Psoas muscle (tissue), 8 donors: Measurements from ENCODE around the gene MAFF. TPM values are rescaled to one million over a fixed set of nuclear protein-coding genes. Genes with fewer than 3 reads are reported as not detected.

ENCODE experiments used
- ATAC-seq, 4 donors: fragments of 200-7000 bp; cut with Tn5 transposase; one replicate each; pipeline ENCODE4 v1.9.1; 2020; ENCODE audit warnings: moderate library complexity in 3 of 4, mild to moderate bottlenecking in 2 of 4
- DNase-seq, 2 donors: peaks; one replicate each; pipeline ENCODE4 v3.0.0-alpha.2; 2020
- H3K27ac ChIP-seq: fragments of 200-600 bp; one replicate; pipeline ENCODE4 v1.8.0; 2022
- H3K27me3 ChIP-seq, 3 donors: fragments of 200-600 bp in 1 of 3; one replicate each; pipeline versions ENCODE4 v1.6.1 to v1.8.0; 2013 to 2022; ENCODE audit warnings: low read length in 2 of 3, mild to moderate bottlenecking in 2 of 3, moderate library complexity in 1 of 3; ENCODE audit not compliant: insufficient read depth in 3 of 3
- H3K36me3 ChIP-seq, 2 donors: fragments of 200-600 bp in 1 of 2; one replicate each; pipeline versions ENCODE4 v1.6.1 to v1.8.0; 2013 to 2022; ENCODE audit warnings: low read depth in 1 of 2, mild to moderate bottlenecking in 1 of 2, moderate library complexity in 1 of 2; ENCODE audit not compliant: insufficient read depth in 1 of 2
- H3K4me1 ChIP-seq: fragments of 200-600 bp; one replicate; pipeline ENCODE4 v1.8.0; 2022
- H3K4me3 ChIP-seq: fragments of 200-600 bp; one replicate; pipeline ENCODE4 v1.8.0; 2022; ENCODE audit warnings: mild to moderate bottlenecking
- H3K9me3 ChIP-seq: fragments of 200-600 bp; one replicate; pipeline ENCODE4 v1.8.0; 2022
- CTCF ChIP-seq: fragments of 200-600 bp; IDR thresholded peaks from one replicate; pipeline ENCODE4 v1.8.0; 2022; ENCODE audit warnings: antibody characterized with exemption
- WGBS, 3 donors: extraction: QIAGEN DNeasy Blood & Tissue Kit; methylation state at CpG; one replicate each; pipeline versions ENCODE4 v1.1.6 to v1.1.7; 2013; 5-methylcytosine and 5-hydroxymethylcytosine counted together
- intact Hi-C, 2 donors: fragments of 100-400 bp; cut with DNase I; formaldehyde crosslinking; loops; one replicate each; pipeline versions ENCODE4 v1.11.0 to v1.14.2; 2022
- polyA plus RNA-seq, 3 donors: library from polyadenylated mRNA; stranded (reverse); fragments of 200-250 nt; gene quantifications; one replicate each; pipeline ENCODE4 v1.2.3, GENCODE V29; 2013
- total RNA-seq, 4 donors: library from RNA; stranded (reverse); fragmentation: NEBNext Ultra II Directional in 2 of 4; extraction: Animal tissue kit (Norgen Biotek cat#: 25700) in 2 of 4; gene quantifications; one replicate each; pipeline versions ENCODE4 v1.2.1 to v1.2.4, GENCODE V29; 2021 to 2023
- donor health status: healthy with polysubstance abuse.
- donor health status: DM: no; HTN: no; CAD: no; lungs with moderate emphysema.
- donor health status: Bipolar disorder and iron deficiency.
- donor health status: healthy.
- donor health status: DM: yes; HTN: yes; CAD: no.
- donor health status: DM: no; HTN: no; CAD: no.
- donor health status: DM: no; HTN: no; CAD: no.
- donor health status: DM: yes; HTN: yes; CAD: no.

MAFF gene
- total and polyA plus RNA-seq, 7 donors = 5.7 to 118 (median 28.1) TPM

- intact Hi-C loops = no loop called here
- TF ChIP-seq CTCF = no peak
- Histone ChIP-seq H3K27ac (no peak overlapping the region), H3K9me3 (no peaks in the 10 kb centered on the region), H3K4me3 (no peak overlapping the region), H3K36me3 (peaks cover 0 to 42% of the 10 kb centered on the region in 2 donors), H3K27me3 (no peaks in the 10 kb centered on the region), H3K4me1 (peaks cover 35% of the 10 kb centered on the region)
- DNase-seq (no peak), ATAC-seq (no peak)
- 67 to 83% (median 75%) methylated on average over 19 of the region's 19 CpGs for WGBS, 3 donors
Observed at GRCh38 chr22:38246046-38246658, 44.4 kb downstream of the MAFF start.

DNA sequence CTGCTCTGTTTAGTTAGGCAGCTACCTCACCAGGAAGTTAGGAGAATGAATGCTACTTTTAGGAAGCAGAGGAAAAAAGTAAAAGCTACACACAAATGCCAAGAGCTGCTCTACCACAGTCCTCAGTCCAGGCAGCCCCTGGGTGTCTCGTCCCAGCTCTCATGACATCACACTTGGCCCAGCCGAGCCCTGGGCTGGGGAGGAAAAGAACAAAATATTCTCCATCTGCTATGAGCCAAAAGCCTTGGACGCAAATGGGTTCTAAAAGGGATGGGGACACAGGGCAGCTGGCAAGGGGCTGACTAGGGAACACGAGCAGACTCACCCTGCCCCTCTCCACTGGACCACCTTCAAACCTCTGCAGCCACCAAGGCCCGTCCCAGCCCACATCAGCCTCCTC, 44.9 kb downstream of the MAFF start:
- Histone ChIP-seq H3K4me3 (no peak overlapping the region), H3K36me3 (peaks cover 0 to 42% of the 10 kb centered on the region in 2 donors), H3K27me3 (no peaks in the 10 kb centered on the region), H3K27ac (no peak overlapping the region), H3K4me1 (peaks cover 31% of the 10 kb centered on the region), H3K9me3 (no peaks in the 10 kb centered on the region)
- intact Hi-C loops = no loop called here
- 58 to 68% (median 64%) methylated on average over 5 of the region's 5 CpGs for WGBS, 3 donors
- no peak for TF ChIP-seq CTCF
- ATAC-seq = peak in 3 of 4 donors; percentile 12 to 35 (median 34)
- peak; percentile 70 to 80 for DNase-seq

GRCh38 chr22:38247713-38248112, 45.9 kb downstream of the MAFF start:
- Histone ChIP-seq H3K27ac (no peak overlapping the region), H3K4me3 (no peak overlapping the region), H3K36me3 (peaks cover 0 to 42% of the 10 kb centered on the region in 2 donors), H3K4me1 (peaks cover 29% of the 10 kb centered on the region), H3K27me3 (no peaks in the 10 kb centered on the region), H3K9me3 (no peaks in the 10 kb centered on the region)
- no peak for DNase-seq
- whole genome bisulfite sequencing, 3 donors = 78 to 85% (median 81%) methylated on average over 12 of the region's 12 CpGs
- intact Hi-C loops = no loop called here
- no peak for ATAC-seq
- TF ChIP-seq CTCF = no peak

GRCh38 chr22:38248280-38248679, 46.5 kb downstream of the MAFF start:
- H3K4me1 ChIP-seq = peaks cover 26% of the 10 kb centered on the region
- ATAC-seq (no peak), DNase-seq (no peak)
- H3K4me3 ChIP-seq = no peak overlapping the region
- H3K9me3 ChIP-seq = no peaks in the 10 kb centered on the region
- WGBS, 3 donors = 96 to 98% (median 97%) methylated on average over 6 of the region's 6 CpGs
- H3K36me3 ChIP-seq = peaks cover 0 to 42% of the 10 kb centered on the region in 2 donors
- no peak for TF ChIP-seq CTCF
- H3K27ac ChIP-seq = no peak overlapping the region
- intact Hi-C loops = no loop called here
- H3K27me3 ChIP-seq = no peaks in the 10 kb centered on the region

GRCh38 chr22:38249301-38249700, 47.5 kb downstream of the MAFF start:
- ATAC-seq (no peak), DNase-seq (no peak)
- H3K9me3 ChIP-seq = no peaks in the 10 kb centered on the region
- no peak overlapping the region for H3K4me3 ChIP-seq
- peaks cover 0 to 33% of the 10 kb centered on the region in 2 donors for H3K36me3 ChIP-seq
- intact Hi-C loops = no loop called here
- 93 to 98% (median 94%) methylated on average over 3 of the region's 3 CpGs for WGBS, 3 donors
- H3K4me1 ChIP-seq = peaks cover 28% of the 10 kb centered on the region
- no peak for TF ChIP-seq CTCF
- H3K27ac ChIP-seq = no peak overlapping the region
- no peaks in the 10 kb centered on the region for H3K27me3 ChIP-seq
